ENCODE results near the gene TLE1.

Gene TLE1

DNA sequence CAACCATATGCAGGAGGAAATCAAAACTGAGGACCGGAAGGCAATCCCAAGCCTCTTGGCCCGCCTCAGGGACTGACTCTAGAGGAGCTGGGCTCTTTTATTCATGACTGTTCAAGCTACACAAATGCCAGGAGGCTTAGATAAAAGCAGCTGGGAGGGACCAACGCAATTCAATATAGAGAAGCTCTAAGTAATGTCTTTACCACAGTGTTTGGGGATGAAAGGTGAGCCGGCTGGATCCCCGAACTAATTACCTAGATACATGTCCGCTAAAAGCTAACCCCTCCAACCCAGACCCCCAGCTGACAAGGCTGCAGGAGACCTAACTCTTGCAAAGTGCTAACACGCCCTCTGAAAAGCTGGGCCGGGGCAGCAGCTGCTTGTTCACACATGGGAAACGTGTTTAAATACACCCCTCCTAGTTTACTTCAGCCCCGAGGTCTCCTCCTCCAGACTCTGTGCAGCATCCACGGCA is 67.5 kb downstream of the TLE1 start:
- no peak for TF ChIP-seq SIN3A (IDR thresholded peaks at IDR 0.05; ENCODE audit: borderline replicate concordance, insufficient read depth, low read length)
- TF ChIP-seq, protein P1, sequence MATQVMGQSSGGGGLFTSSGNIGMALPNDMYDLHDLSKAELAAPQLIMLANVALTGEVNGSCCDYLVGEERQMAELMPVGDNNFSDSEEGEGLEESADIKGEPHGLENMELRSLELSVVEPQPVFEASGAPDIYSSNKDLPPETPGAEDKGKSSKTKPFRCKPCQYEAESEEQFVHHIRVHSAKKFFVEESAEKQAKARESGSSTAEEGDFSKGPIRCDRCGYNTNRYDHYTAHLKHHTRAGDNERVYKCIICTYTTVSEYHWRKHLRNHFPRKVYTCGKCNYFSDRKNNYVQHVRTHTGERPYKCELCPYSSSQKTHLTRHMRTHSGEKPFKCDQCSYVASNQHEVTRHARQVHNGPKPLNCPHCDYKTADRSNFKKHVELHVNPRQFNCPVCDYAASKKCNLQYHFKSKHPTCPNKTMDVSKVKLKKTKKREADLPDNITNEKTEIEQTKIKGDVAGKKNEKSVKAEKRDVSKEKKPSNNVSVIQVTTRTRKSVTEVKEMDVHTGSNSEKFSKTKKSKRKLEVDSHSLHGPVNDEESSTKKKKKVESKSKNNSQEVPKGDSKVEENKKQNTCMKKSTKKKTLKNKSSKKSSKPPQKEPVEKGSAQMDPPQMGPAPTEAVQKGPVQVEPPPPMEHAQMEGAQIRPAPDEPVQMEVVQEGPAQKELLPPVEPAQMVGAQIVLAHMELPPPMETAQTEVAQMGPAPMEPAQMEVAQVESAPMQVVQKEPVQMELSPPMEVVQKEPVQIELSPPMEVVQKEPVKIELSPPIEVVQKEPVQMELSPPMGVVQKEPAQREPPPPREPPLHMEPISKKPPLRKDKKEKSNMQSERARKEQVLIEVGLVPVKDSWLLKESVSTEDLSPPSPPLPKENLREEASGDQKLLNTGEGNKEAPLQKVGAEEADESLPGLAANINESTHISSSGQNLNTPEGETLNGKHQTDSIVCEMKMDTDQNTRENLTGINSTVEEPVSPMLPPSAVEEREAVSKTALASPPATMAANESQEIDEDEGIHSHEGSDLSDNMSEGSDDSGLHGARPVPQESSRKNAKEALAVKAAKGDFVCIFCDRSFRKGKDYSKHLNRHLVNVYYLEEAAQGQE (IDR thresholded peaks at IDR 0.05; ENCODE audit: insufficient read depth in 1 of 2, low read depth in 2 of 2, low read length in 2 of 2) = no peak
- TF ChIP-seq TAF1 (IDR thresholded peaks at IDR 0.05; ENCODE audit: borderline replicate concordance, insufficient read depth, low read length) = no peak
- no peak for TF ChIP-seq POLR2AphosphoS5 (IDR thresholded peaks at IDR 0.05; ENCODE audit: low read depth, low read length)
- TF ChIP-seq FOXP2 (optimal IDR thresholded peaks at IDR 0.05; ENCODE audit: borderline replicate concordance, extremely low read depth, extremely low read length, insufficient read depth) = no peak

DNA sequence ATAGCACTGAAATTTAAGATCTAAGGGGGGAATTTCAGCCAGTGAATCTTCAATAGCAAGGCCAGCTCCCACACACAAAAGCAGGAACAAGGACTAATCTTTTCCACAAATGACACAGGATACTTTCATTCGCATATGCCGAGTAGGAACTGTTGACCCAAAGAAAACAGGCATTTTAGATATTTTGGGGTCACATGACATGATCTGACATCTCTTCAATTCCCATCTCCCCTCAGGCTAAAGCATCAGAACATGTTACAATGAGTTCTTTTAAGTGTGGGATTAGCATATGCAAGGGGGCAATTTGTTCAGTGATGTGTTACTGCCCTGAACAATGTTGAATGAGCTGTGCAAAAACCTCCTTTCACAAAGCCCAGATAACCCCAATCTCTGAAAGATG is 68.2 kb downstream of the TLE1 start:
- TF ChIP-seq TAF1 (IDR thresholded peaks at IDR 0.05; ENCODE audit: borderline replicate concordance, insufficient read depth, low read length) (no peak), FOXP2 (optimal IDR thresholded peaks at IDR 0.05; ENCODE audit: borderline replicate concordance, extremely low read depth, extremely low read length, insufficient read depth) (no peak), SIN3A (IDR thresholded peaks at IDR 0.05; ENCODE audit: borderline replicate concordance, insufficient read depth, low read length) (no peak), POLR2AphosphoS5 (IDR thresholded peaks at IDR 0.05; ENCODE audit: low read depth, low read length) (no peak)
- TF ChIP-seq, protein P1 (IDR thresholded peaks at IDR 0.05; ENCODE audit: insufficient read depth in 1 of 2, low read depth in 2 of 2, low read length in 2 of 2) = no peak

DNA sequence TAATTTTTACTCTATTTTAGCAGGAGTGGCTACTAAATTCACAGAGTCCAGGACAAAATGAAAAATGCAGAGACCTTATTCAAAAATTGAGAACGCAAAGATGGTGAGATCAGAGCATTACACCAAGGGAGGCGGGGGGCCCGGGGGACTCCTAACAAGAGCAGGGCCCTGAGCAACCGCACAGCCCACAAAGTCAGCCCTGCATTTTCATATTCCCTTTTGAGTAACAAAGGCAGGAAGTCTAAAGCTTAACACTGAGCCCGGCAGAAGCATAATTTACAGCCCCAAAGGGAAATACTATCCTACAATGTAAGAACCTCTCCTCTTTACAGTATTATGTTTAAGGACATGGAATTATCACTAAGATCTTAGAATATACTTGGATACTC is 69.4 kb downstream of the TLE1 start:
- TF ChIP-seq, protein P1 (IDR thresholded peaks at IDR 0.05; ENCODE audit: insufficient read depth in 1 of 2, low read depth in 2 of 2, low read length in 2 of 2) = no peak
- TF ChIP-seq SIN3A (IDR thresholded peaks at IDR 0.05; ENCODE audit: borderline replicate concordance, insufficient read depth, low read length) (no peak), FOXP2 (optimal IDR thresholded peaks at IDR 0.05; ENCODE audit: borderline replicate concordance, extremely low read depth, extremely low read length, insufficient read depth) (no peak), TAF1 (IDR thresholded peaks at IDR 0.05; ENCODE audit: borderline replicate concordance, insufficient read depth, low read length) (no peak), POLR2AphosphoS5 (IDR thresholded peaks at IDR 0.05; ENCODE audit: low read depth, low read length) (no peak)

DNA sequence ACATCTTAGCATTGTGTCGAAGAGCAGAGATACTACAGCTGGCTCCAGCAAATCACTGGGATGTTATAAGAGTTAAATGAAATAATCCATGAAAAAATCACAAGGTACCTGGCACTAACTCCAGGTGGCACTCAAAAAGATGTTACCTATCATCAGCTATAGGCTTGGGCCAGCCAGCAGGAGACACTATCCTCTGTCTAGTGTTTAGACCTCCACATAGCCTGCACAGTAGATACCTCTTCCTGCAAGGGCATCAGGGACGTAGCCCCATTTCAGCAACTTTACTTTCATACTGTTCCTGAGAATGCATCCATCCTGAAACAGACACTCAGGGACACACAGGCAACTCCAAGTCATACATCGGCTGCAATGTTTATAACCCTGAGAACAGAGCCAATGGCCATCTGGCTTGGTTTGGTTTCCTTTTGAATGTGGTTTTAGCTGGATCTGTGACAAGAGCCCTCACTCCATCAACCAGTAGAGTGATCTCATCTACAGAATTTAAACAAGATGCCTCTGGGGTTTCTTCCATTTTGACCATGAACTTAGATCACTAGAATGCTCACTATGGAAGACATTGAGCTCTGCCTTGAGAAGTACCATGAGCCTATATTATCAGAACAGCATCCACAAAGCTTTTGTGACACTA is 69.9 kb downstream of the TLE1 start:
- TF ChIP-seq POLR2AphosphoS5 (IDR thresholded peaks at IDR 0.05; ENCODE audit: low read depth, low read length) = no peak
- TF ChIP-seq SIN3A (IDR thresholded peaks at IDR 0.05; ENCODE audit: borderline replicate concordance, insufficient read depth, low read length) = no peak
- TF ChIP-seq, protein P1 (IDR thresholded peaks at IDR 0.05; ENCODE audit: insufficient read depth in 1 of 2, low read depth in 2 of 2, low read length in 2 of 2) = no peak
- TF ChIP-seq FOXP2 (optimal IDR thresholded peaks at IDR 0.05; ENCODE audit: borderline replicate concordance, extremely low read depth, extremely low read length, insufficient read depth) = no peak
- TF ChIP-seq TAF1 (IDR thresholded peaks at IDR 0.05; ENCODE audit: borderline replicate concordance, insufficient read depth, low read length) = no peak

Data from PFSK-1 (cell line).